Fibroblast of pulmonary artery (primary cell): ENCODE results near the gene TSHZ2.

Source experiments
- DNase-seq: peaks from one replicate; pipeline ENCODE4 v3.0.0-alpha.2; 2010; ENCODE audit warnings: low read depth
- H3K4me3 ChIP-seq: replicated peaks from 2 replicates; pipeline ENCODE4 v1.5.1; 2011; ENCODE audit warnings: low read depth, mild to moderate bottlenecking, control low read depth, low read length, moderate library complexity
- CTCF ChIP-seq: IDR thresholded peaks from 2 replicates; pipeline ENCODE4 v1.5.1; 2011; ENCODE audit warnings: mild to moderate bottlenecking, control low read depth, low read length, inconsistent platforms; ENCODE audit errors: missing control alignments

Gene TSHZ2

GRCh38 chr20:53044296-53044695 lies 72.1 kb downstream of the TSHZ2 start:
- no peak for DNase-seq
- TF ChIP-seq CTCF = no peak
- H3K4me3 ChIP-seq = no peak overlapping the region

- peak; percentile 19 for DNase-seq
- H3K4me3 ChIP-seq = no peak overlapping the region
- no peak for TF ChIP-seq CTCF
Observed at GRCh38 chr20:53045941-53046340, 73.8 kb downstream of the TSHZ2 start.

- no peak overlapping the region for H3K4me3 ChIP-seq
- no peak for DNase-seq
- no peak for TF ChIP-seq CTCF
Observed at GRCh38 chr20:53047203-53047602, 75.0 kb downstream of the TSHZ2 start.

- no peak overlapping the region for H3K4me3 ChIP-seq
- DNase-seq = no peak
- no peak for TF ChIP-seq CTCF
Observed at GRCh38 chr20:53048387-53048786, 76.2 kb downstream of the TSHZ2 start.

- no peak overlapping the region for H3K4me3 ChIP-seq
- DNase-seq = no peak
- no peak for TF ChIP-seq CTCF
Observed at GRCh38 chr20:53050338-53050737, 78.2 kb downstream of the TSHZ2 start.

GRCh38 chr20:53052380-53052779 lies 80.2 kb downstream of the TSHZ2 start:
- no peak overlapping the region for H3K4me3 ChIP-seq
- no peak for TF ChIP-seq CTCF
- DNase-seq = no peak

GRCh38 chr20:53053595-53053994 lies 81.4 kb downstream of the TSHZ2 start:
- no peak for DNase-seq
- no peak for TF ChIP-seq CTCF

More at GRCh38 chr20:53053595-53053994, 81.4 kb downstream of the TSHZ2 start:
- H3K4me3 ChIP-seq = no peak overlapping the region
